Stimulated activated CD4-positive, alpha-beta T cell treated with anti-CD3 and anti-CD28 coated beads, Interleukin-4, amount 100 ng/mL, for 4 hours (primary cell): ENCODE measurements around the gene SURF1.
"Not testable (repeated sequence)": the region's sequence is repeated elsewhere in the genome, so short reads cannot be mapped to it uniquely, and the experiment has no call there.

ENCODE experiments used
- DNase-seq, 2 experiments: peaks; one replicate each; pipeline ENCODE4 v3.0.0-alpha.2; 2020

The SURF1 gene

GRCh38 chr9:133383438-133383837, 27.2 kb upstream of the SURF1 start:
- no peak for DNase-seq

- no peak for DNase-seq
Measured at GRCh38 chr9:133382507-133383141, 26.3 kb upstream of the SURF1 start.

GRCh38 chr9:133380734-133381133, 24.4 kb upstream of the SURF1 start:
- DNase-seq = no peak

- no peak for DNase-seq
Measured at GRCh38 chr9:133379153-133380086, 23.1 kb upstream of the SURF1 start.

GRCh38 chr9:133378408-133378962, 22.2 kb upstream of the SURF1 start:
- DNase-seq = no peak

GRCh38 chr9:133377721-133378216, 21.5 kb upstream of the SURF1 start:
- no peak for DNase-seq

- not testable (repeated sequence) for DNase-seq
Measured at GRCh38 chr9:133377280-133377679, 21.0 kb upstream of the SURF1 start.

- DNase-seq = peak; percentile 91 to 96
Measured at GRCh38 chr9:133375724-133376654, 19.7 kb upstream of the SURF1 start, which contains the start of the genes STKLD1 and SURF4. Gene STKLD1 (plus strand): TSS chr9:133376366. CDS start chr9:133376474, 108 bp downstream. Gene SURF4 (minus strand): TSS chr9:133376060. CDS start chr9:133375969, 91 bp downstream.

GRCh38 chr9:133375116-133375723, 18.9 kb upstream of the SURF1 start:
- DNase-seq = no peak

GRCh38 chr9:133374612-133375115, 18.4 kb upstream of the SURF1 start:
- DNase-seq = no peak

GRCh38 chr9:133372144-133372543, 15.9 kb upstream of the SURF1 start:
- no peak for DNase-seq

GRCh38 chr9:133371261-133371711, 15.0 kb upstream of the SURF1 start:
- peak; percentile 61 to 74 for DNase-seq

- DNase-seq = peak in 1 of 2 experiments; percentile 30
Measured at GRCh38 chr9:133370685-133371084, 14.4 kb upstream of the SURF1 start.

GRCh38 chr9:133369933-133370332, 13.6 kb upstream of the SURF1 start:
- DNase-seq = no peak

- DNase-seq = no peak
Measured at GRCh38 chr9:133369422-133369821, 13.1 kb upstream of the SURF1 start.

GRCh38 chr9:133368249-133368881, 12.1 kb upstream of the SURF1 start:
- no peak for DNase-seq

- no peak for DNase-seq
Measured at GRCh38 chr9:133367778-133368177, 11.5 kb upstream of the SURF1 start.

GRCh38 chr9:133367221-133367620, 10.9 kb upstream of the SURF1 start:
- no peak for DNase-seq

GRCh38 chr9:133366435-133366834, 10.1 kb upstream of the SURF1 start:
- DNase-seq = no peak

GRCh38 chr9:133362359-133363044, 6.2 kb upstream of the SURF1 start:
- no peak for DNase-seq
